Dedifferentiated amniotic fluid mesenchymal stem cell (primary cell): ENCODE data around the gene CATSPERZ.

ENCODE experiments used
- DNase-seq: peaks from one replicate; pipeline ENCODE4 v3.0.0-alpha.2; 2016; ENCODE audit errors: extremely low spot score

The CATSPERZ gene

GRCh38 chr11:64263947-64264317 is 36.2 kb upstream of the CATSPERZ start:
- no peak for DNase-seq

- DNase-seq, result no peak
Observed at GRCh38 chr11:64264371-64264852, 35.7 kb upstream of the CATSPERZ start.

DNA sequence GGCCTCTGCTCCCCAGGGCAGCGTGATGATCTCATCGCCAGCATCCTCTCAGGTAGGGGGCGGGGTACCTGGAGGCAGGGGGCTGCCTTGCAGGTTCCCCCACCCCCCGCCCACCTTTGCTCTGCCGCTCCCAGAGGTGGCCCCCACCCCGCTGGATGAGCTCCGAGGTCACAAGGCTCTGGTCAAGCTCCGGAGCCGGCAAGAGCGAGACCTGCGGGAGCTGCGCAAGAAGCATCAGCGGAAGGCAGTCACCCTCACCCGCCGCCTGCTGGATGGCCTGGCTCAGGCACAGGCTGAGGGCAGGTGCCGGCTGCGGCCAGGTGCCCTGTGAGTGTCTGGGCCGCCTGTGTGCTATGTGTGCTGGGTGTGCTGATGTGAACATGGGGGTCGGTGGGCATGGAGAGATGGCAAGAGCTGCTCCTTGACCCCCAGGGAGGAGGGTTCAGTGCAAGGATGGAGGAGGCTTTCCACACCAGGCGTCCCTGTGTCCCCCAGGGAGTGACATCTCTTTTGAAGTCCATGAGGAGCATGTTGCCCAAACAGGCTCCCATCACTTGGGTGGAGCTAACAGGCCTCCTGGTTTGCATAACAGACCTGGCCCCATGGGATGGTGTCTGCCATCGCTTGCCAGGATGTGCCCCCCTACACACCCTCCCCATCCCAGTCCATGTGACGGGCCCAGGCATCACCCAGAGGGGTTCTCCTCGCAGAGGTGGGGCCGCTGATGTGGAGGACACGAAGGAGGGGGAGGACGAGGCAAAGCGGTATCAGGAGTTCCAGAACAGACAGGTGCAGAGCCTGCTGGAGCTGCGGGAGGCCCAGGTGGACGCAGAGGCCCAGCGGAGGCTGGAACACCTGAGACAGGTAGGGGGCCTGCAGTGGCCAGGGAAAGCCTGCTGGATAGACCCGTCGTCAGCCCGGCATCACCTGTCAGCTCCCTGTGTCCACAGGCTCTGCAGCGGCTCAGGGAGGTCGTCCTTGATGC is 34.7 kb upstream of the CATSPERZ start:
- DNase-seq, result no peak

DNA sequence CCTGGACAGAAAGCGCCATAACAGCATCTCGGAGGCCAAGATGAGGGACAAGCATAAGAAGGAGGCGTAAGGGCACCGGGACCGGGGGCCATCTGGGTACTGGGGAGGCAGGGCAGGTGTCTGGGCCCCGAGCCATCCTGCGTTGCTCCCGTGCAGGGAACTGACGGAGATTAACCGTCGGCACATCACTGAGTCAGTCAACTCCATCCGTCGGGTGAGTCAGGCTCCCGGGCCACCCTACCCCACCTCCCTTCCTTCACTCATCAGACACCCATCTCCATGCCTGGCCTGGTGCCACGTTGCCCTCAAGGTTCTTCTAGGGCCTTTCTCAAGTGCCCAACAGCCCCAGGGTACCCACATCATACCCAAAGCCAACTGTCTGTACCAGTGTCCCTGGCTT is 33.8 kb upstream of the CATSPERZ start:
- DNase-seq, result no peak

DNA sequence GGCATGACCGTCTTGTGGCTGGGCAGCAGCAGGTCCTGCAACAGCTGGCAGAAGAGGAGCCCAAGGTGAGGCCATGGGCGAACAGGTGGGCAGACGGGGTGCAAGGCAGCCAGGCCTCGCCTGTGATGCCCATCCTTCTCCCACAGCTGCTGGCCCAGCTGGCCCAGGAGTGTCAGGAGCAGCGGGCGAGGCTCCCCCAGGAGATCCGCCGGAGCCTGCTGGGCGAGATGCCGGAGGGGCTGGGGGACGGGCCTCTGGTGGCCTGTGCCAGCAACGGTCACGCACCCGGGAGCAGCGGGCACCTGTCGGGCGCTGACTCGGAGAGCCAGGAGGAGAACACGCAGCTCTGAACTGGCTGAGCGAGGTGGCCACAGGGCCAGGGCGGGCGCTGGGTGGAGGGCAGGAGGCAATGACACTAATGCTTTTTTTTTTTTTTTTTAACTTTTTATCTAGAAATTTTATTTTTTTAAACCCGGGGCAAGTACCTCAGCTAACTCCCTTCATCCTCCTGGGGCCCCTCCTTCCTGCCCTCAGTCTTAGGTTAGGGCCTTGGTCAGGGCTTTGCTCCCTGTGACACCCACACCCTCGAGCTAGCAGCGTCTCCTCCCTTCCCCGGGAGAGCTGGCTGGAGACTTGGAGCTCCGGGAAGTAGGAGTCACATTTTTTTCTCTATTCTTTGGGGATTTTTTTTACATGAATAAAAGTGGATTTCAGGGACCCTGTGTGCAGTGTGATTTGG is 32.8 kb upstream of the CATSPERZ start:
- no peak for DNase-seq

- DNase-seq, result no peak
Observed at GRCh38 chr11:64268025-64268892, 31.9 kb upstream of the CATSPERZ start.

GRCh38 chr11:64268893-64269539 is 31.1 kb upstream of the CATSPERZ start:
- no peak for DNase-seq

GRCh38 chr11:64269540-64270220 is 30.5 kb upstream of the CATSPERZ start:
- DNase-seq, result peak; percentile 100

DNA sequence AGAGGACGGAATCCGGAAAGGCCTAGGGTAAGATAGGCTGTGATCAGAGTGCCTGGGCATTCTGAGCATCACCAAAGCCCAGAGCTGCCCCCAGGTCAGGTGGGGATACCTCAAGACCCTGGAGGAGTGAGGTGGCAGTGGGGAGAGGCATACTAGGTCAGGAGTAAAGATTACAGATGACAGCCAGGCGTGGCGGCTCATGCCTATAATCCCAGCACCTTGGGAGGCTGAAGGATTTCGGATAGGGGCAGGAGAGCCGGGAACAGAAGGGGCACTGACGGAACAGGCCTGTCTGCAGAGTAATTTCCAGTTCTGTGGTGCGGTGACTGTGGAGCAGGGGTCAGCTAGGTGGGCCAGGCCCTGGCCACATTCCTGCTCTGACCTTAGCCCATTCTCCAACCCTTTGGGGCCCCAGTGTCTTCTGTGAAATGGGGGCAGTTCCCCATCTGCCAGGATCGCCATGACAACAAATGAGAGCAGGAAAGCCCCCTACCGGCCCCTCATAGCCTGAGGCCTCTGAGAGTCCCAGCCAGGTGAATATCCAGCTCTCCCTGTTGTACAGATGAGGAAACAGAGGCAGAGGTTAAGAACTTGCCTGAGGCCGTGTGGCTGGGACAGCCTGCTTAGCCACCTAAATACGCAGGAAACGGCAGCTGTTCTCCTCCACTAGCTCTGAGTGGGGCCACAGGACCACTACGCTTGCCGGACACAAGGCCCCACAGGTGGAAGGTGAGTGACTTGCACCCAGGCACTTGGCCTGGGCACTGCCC is 24.9 kb upstream of the CATSPERZ start:
- DNase-seq, result no peak

- no peak for DNase-seq
Observed at GRCh38 chr11:64275841-64276240, 24.3 kb upstream of the CATSPERZ start.

DNA sequence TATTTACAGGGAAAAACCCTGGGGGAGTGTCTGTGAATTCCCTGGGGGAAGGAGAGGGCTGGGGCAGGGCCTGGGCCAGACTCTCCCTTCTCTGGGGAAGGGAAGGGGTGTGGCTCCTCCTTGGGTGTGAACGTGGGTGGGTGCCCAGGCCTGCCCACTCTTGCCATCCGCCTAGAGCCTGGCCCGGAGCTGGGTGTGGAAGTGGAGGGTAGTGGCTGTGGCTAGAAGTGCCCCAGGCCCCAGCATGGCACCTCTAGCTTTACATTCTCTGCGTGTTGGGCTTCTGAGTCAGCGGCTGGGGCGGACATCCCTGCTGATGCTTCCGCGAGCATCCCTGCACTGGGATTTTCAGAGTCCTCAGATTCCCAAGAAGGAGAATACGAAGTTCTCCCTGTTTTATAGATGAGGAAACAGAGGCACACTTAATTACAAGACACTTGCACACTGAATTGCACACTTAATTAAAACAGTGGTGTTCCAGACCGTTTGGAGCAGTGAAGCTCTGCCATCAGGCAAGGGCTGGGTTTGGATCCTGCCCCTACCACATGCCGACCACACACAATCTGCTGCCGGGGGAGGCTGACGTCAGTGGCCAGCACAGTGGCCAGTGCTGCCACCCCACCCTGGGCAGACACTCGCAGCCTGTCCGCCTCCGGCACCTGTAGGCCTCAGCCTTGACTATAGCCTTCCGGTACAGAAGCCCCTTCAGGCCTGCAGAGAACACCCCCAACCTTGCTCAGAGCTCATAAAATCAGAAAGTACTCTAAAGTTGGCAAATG is 23.3 kb upstream of the CATSPERZ start:
- no peak for DNase-seq

DNA sequence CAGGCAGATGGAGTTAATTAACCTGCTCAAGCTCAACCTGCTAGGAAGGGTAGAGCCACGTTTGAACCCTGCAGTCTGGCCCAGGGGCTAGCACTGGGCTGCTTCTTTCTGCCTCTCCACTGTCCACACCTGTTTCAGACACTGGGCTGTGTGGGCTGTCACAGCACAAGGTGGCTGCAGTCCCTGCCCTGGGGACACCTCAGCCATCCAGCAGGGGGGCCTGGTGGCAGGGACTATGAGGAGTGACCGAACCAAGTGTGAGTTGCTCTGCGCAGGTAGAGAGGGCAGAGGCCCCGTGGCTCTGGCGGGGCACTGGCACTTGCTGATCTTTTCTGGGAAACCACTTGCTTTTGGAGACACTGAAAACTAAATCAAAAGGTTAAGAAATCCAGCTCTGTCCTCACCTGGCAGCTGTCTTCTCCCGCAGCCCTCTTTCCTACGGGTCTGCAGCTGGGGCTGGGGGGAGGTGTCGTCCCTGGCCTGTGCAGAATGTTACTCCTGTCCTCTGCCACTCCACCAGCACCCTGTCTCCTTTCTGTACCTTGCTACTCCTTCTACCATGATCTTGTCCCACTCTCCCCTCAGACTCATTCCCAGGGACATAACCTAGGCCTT is 21.5 kb upstream of the CATSPERZ start:
- DNase-seq, result no peak

GRCh38 chr11:64281957-64282770 is 18.0 kb upstream of the CATSPERZ start:
- no peak for DNase-seq

- no peak for DNase-seq
Observed at GRCh38 chr11:64283092-64283491, 17.1 kb upstream of the CATSPERZ start.

GRCh38 chr11:64284048-64284961 is 15.9 kb upstream of the CATSPERZ start, which contains the start of gene BAD:
Gene BAD, minus strand, starts transcription at chr11:64284665. Its CDS starts 297 bp downstream, at chr11:64284368.
- DNase-seq, result peak; percentile 91
